ENCODE measurements around the gene NDUFV3. TPM values are rescaled to one million over a fixed set of nuclear protein-coding genes. Genes with fewer than 3 reads are reported as not detected.
"Not testable (repeated sequence)": the region's sequence is repeated elsewhere in the genome, so short reads cannot be mapped to it uniquely, and the experiment has no call there.

The NDUFV3 gene
- polyA plus RNA-seq, 1 of the 3 experiments (the other 2 are of a cell fraction): 32.9 TPM

DNA sequence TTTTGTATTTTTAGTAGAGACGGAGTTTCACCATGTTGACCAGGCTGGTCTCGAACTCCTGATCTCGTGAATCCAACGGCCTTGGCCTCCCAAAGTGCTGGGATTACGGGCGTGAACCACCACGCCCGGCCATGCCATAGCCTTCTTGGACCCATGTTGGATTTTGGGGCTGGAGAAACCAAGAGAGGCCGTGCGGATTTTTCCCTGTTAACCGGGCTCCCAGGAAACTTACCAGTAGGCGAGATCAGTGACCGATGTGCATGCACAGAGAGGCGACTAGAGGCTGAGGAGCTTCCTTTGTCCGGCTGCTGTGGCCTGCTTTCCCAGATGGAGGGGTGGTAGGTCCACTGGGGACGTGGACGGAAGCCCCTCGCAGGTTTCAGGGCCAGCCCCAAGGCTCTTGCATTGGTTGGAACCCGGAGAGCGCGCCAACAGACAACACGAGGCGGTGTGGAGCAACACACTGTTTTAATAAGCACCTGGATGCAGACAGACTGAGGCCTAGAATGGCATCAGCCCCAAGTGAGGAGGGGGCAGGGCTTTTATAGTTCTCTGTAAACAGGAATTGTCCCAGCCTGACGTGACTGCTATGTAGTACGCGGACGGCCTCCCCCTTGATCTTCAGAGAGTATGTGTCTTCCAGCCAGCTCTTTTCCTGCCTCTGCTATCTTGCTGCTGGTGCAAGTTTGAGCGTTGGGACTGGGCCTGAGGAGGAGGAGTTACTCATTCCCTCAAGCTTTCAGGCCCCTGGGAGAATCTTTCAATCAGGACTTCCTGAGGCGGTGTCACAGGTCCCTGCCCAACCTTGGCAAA lies 32.2 kb downstream of the NDUFV3 start, which contains the start of gene ERVH48-1:
TSS of gene ERVH48-1 (minus strand) at position 517 of the 813 bp plus-strand sequence. CDS start 6,624 bp downstream, outside the sequence.
- Histone ChIP-seq H3K9ac (no peak within 1 kb of the TSS), H3K27ac (ENCODE audit: low read depth in 2 of 2, low read length in 1 of 2) (no peak within 1 kb of the TSS), H3K9me2 (no peaks in the 10 kb centered on the region), H3K36me3 (replicated peaks in 1 of 2; ENCODE audit: control insufficient read depth in 1 of 2, insufficient read depth in 2 of 2, low read length in 1 of 2) (no peaks in the 10 kb centered on the region), H3K27me3 (ENCODE audit: insufficient read depth) (no peaks in the 10 kb centered on the region), H3K9me3 (no peaks in the 10 kb centered on the region), H3K4me1 (ENCODE audit: control insufficient read depth in 1 of 2, insufficient read depth in 2 of 2, low read depth in 1 of 2, low read length in 1 of 2) (no peaks in the 10 kb centered on the region; a peak in 2 of 4 replicates), H3K79me2 (ENCODE audit: insufficient read depth) (no peaks in the 10 kb centered on the region), H3K4me2 (no peak within 1 kb of the TSS), H4K20me1 (ENCODE audit: insufficient read depth) (no peaks in the 10 kb centered on the region), H3K4me3 (ENCODE audit: low read depth in 2 of 2, low read length in 1 of 2) (no peak within 1 kb of the TSS), H2AFZ (ENCODE audit: low read depth) (peak within 1 kb of the TSS; percentile 85; the same call in 1 of the 2 replicates), H3F3A (replicated peaks; ENCODE audit: insufficient read depth) (no peaks in the 10 kb centered on the region)
- TF ChIP-seq TCF12 (IDR thresholded peaks at IDR 0.05): no peak
- TF ChIP-seq GABPA (IDR thresholded peaks at IDR 0.05; ENCODE audit: low read depth): no peak
- no peak for TF ChIP-seq MXI1 (IDR thresholded peaks at IDR 0.05; ENCODE audit: low read depth, low read length)
- TF ChIP-seq, protein P1, sequence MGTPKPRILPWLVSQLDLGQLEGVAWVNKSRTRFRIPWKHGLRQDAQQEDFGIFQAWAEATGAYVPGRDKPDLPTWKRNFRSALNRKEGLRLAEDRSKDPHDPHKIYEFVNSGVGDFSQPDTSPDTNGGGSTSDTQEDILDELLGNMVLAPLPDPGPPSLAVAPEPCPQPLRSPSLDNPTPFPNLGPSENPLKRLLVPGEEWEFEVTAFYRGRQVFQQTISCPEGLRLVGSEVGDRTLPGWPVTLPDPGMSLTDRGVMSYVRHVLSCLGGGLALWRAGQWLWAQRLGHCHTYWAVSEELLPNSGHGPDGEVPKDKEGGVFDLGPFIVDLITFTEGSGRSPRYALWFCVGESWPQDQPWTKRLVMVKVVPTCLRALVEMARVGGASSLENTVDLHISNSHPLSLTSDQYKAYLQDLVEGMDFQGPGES (IDR thresholded peaks at IDR 0.05; ENCODE audit: low read depth, low read length): no peak
- TF ChIP-seq SMC3 (IDR thresholded peaks at IDR 0.05; ENCODE audit: low read depth, low read length): no peak
- TF ChIP-seq TAF1 (IDR thresholded peaks at IDR 0.05; ENCODE audit: borderline replicate concordance, low read depth, low read length): no peak
- TF ChIP-seq RAD21 (IDR thresholded peaks at IDR 0.05; ENCODE audit: low read length): no peak
- TF ChIP-seq GATA2 (CRISPR knock-in tag; IDR thresholded peaks at IDR 0.05): no peak
- TF ChIP-seq, protein P2, sequence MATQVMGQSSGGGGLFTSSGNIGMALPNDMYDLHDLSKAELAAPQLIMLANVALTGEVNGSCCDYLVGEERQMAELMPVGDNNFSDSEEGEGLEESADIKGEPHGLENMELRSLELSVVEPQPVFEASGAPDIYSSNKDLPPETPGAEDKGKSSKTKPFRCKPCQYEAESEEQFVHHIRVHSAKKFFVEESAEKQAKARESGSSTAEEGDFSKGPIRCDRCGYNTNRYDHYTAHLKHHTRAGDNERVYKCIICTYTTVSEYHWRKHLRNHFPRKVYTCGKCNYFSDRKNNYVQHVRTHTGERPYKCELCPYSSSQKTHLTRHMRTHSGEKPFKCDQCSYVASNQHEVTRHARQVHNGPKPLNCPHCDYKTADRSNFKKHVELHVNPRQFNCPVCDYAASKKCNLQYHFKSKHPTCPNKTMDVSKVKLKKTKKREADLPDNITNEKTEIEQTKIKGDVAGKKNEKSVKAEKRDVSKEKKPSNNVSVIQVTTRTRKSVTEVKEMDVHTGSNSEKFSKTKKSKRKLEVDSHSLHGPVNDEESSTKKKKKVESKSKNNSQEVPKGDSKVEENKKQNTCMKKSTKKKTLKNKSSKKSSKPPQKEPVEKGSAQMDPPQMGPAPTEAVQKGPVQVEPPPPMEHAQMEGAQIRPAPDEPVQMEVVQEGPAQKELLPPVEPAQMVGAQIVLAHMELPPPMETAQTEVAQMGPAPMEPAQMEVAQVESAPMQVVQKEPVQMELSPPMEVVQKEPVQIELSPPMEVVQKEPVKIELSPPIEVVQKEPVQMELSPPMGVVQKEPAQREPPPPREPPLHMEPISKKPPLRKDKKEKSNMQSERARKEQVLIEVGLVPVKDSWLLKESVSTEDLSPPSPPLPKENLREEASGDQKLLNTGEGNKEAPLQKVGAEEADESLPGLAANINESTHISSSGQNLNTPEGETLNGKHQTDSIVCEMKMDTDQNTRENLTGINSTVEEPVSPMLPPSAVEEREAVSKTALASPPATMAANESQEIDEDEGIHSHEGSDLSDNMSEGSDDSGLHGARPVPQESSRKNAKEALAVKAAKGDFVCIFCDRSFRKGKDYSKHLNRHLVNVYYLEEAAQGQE (IDR thresholded peaks at IDR 0.05; ENCODE audit: low read depth, low read length): no peak
- no peak for TF ChIP-seq JUND (IDR thresholded peaks at IDR 0.05)
- TF ChIP-seq YY1 (IDR thresholded peaks at IDR 0.05; ENCODE audit: low read depth): no peak
- no peak for TF ChIP-seq SIN3A (IDR thresholded peaks at IDR 0.05; ENCODE audit: borderline replicate concordance, low read depth, low read length)
- TF ChIP-seq, protein P3, sequence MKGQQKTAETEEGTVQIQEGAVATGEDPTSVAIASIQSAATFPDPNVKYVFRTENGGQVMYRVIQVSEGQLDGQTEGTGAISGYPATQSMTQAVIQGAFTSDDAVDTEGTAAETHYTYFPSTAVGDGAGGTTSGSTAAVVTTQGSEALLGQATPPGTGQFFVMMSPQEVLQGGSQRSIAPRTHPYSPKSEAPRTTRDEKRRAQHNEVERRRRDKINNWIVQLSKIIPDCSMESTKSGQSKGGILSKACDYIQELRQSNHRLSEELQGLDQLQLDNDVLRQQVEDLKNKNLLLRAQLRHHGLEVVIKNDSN (IDR thresholded peaks at IDR 0.05; ENCODE audit: borderline replicate concordance, low read depth): no peak
- TF ChIP-seq RFX5 (IDR thresholded peaks at IDR 0.05; ENCODE audit: low read length): no peak
- TF ChIP-seq MEF2A (IDR thresholded peaks at IDR 0.05; ENCODE audit: borderline replicate concordance, low read depth): no peak
- TF ChIP-seq, protein P4, sequence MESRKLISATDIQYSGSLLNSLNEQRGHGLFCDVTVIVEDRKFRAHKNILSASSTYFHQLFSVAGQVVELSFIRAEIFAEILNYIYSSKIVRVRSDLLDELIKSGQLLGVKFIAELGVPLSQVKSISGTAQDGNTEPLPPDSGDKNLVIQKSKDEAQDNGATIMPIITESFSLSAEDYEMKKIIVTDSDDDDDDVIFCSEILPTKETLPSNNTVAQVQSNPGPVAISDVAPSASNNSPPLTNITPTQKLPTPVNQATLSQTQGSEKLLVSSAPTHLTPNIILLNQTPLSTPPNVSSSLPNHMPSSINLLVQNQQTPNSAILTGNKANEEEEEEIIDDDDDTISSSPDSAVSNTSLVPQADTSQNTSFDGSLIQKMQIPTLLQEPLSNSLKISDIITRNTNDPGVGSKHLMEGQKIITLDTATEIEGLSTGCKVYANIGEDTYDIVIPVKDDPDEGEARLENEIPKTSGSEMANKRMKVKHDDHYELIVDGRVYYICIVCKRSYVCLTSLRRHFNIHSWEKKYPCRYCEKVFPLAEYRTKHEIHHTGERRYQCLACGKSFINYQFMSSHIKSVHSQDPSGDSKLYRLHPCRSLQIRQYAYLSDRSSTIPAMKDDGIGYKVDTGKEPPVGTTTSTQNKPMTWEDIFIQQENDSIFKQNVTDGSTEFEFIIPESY (IDR thresholded peaks at IDR 0.05; ENCODE audit: borderline replicate concordance, low read depth): no peak
- TF ChIP-seq RXRA (IDR thresholded peaks at IDR 0.05; ENCODE audit: borderline replicate concordance, low read depth): no peak
- TF ChIP-seq ELF1 (IDR thresholded peaks at IDR 0.05): no peak
- TF ChIP-seq EP300 (IDR thresholded peaks at IDR 0.05; ENCODE audit: borderline replicate concordance in 1 of 2, low read depth in 1 of 2, low read length in 1 of 2): no peak
- 92% methylated on average over 28 of the region's 29 CpGs for WGBS (ENCODE audit: low lambda C conversion rate)
- no peak for DNase-seq
- CTCF ChIA-PET: no interaction called here
- POLR2A ChIA-PET: no interaction called here

DNA sequence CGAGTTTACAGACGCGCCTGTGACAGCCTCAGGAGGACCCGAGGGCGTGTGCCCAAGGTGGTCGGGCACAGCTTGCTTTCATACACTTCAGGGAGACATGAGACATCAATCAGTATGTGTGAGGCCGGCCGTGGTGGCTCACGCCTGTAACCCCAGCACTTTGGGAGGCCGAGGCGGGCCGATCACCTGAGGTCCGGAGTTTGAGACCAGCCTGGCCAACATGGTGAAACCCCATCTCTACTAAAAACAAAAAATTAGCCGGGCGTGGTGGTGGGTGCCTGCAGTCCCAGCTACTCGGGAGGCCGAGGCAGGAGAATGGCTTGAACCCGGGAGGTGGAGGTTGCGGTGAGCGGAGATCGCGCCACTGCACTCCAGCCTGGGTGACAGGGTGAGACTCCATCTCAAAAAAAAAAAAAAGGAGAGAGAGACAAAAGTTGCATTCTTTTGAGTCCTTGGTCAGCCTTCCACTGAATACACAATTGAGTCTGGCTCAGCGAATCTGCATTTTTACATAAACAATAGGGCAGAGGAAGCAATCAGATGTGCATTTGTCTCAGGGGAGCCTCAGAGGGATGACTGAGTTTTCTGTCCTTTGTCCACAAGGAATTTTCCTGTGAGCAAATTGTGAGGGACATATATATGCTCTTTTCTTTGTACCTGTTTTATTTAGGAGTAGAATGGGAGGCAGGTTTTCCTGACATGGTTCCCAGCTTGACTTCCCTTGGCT lies 34.5 kb downstream of the NDUFV3 start:
- H3K4me1 ChIP-seq (ENCODE audit: control insufficient read depth in 1 of 2, insufficient read depth in 2 of 2, low read depth in 1 of 2, low read length in 1 of 2); DNase-seq; H4K20me1 ChIP-seq (ENCODE audit: insufficient read depth); H3K36me3 ChIP-seq (replicated peaks in 1 of 2; ENCODE audit: control insufficient read depth in 1 of 2, insufficient read depth in 2 of 2, low read length in 1 of 2); POLR2A ChIA-PET; H3K27ac ChIP-seq (ENCODE audit: low read depth in 2 of 2, low read length in 1 of 2); H3K9me2 ChIP-seq; H3K27me3 ChIP-seq (ENCODE audit: insufficient read depth); H3K9me3 ChIP-seq; CTCF ChIA-PET; H3K79me2 ChIP-seq (ENCODE audit: insufficient read depth); H3K4me3 ChIP-seq (ENCODE audit: low read depth in 2 of 2, low read length in 1 of 2); H3K4me2 ChIP-seq; H3F3A ChIP-seq (replicated peaks; ENCODE audit: insufficient read depth); H2AFZ ChIP-seq (ENCODE audit: low read depth); H3K9ac ChIP-seq: not testable (repeated sequence)
- WGBS (ENCODE audit: low lambda C conversion rate): 94% methylated on average over 23 of the region's 23 CpGs

Data from SK-N-SH (cell line).